GM18907 (cell line): ENCODE results near the gene CHERP.
"Not testable (repeated sequence)": the region's sequence is repeated elsewhere in the genome, so short reads cannot be mapped to it uniquely, and the experiment has no call there.

Experiments used
- ATAC-seq: cut with Tn5 transposase; IDR thresholded peaks from one replicate; pipeline ENCODE4 v1.9.1; 2021; ENCODE audit warnings: mild to moderate bottlenecking, moderate library complexity; ENCODE audit not compliant: unreplicated experiment

CHERP gene

DNA sequence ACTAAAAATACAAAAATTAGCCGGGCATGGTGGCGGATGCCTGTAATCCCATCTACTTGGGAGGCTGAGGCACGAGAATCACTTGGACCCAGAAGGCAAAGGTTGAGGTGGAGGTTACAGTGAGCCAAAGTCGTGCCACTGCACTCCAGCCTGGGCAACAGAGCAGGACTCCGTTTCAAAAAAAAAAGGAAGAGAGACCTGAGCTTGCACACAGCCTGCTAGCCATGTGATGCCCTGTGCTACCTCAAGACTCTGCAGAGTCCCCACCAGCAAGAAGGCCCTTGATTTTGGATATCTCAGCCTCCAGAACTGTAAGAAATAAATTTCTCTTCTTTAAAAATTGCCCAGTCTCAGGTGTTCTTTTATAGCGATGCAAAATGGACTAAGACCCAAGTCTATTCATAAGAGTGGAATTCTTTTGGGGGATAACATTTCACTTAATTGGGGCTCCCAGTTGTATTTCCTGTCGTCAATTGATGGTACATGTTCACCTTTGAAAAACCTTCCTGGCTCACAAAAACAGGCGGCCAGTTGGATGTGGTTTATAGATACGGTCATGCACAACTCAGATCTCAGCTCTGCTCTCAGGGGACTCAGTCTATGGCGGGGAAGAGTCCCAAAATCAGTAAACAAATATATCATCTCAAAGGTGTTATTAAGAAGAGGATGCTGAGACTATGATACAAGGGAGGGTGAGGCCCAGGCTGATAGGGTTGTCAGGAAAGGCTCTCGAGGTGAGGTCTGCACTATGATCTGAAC, 2.4 kb upstream of the CHERP start:
- ATAC-seq: no peak

DNA sequence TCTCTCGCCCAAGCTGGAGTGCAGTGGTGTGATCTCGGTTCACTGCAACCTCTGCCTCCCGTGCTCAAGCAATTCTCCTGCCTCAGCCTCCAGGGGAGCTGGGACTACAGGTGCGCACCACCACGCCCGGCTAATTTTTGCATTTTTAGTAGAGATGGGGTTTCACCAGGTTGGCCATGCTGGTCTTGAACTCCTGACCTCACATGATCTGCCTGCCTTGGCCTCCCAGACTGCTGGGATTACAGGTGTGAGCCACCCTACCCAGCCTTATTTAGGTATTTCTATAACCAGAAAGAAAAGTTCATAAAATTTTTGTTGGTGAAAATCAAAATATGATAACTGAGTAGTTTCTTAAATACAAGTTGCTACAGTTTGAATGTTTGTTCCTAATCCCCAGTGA, 1.5 kb upstream of the CHERP start:
- ATAC-seq: not testable (repeated sequence)

DNA sequence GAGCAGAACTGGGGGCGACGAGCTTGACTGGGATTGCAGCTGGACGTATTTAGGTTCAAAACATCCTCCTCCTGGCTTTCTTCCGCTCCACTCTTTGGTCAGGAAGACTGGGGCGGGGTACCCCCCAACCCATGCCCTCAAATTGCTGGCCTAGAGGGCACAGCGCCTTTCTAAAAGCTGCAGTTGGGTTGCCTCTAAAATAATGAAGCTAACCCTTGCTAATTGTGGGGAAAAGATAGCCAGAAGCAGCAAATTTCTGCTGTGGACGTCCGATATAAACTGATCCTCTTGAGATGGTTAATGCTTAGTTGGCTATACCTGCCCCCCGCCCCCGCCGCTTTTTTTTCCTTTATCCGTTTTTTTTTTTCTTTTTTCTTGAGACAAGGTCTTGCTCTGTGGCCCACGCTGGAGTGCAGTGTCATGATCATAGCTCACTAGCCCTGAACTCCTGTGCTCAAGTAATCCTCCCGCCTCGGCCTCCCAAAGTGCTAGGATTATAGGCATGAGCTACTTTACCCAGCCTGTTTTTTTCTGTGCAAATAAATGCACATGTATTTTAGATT, 754 bp upstream of the CHERP start:
- no peak for ATAC-seq

DNA sequence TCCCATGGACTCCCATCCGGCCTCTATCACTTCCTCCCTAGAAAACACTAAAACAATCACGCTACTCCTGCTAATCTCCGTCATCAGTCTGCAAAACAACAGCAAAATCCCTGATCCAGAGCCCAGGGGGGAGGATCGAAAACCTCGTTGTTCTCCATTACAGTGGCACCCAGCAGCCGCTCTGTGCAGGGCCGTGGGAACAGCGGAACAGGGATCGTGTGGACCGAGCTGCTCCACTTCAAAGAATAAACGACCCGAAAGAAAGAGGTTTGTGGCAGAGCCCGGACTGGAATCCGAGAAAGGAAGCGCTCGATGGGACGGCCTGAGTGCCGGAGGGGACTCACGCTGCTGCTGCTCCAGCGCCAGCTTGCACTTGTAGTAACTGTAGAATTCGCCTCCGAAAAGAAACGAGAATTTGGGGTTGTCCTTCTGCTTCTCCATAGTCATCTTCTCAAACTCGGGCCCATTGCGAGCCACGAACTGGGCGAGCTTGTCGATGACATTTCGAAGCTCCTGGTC, 652 bp downstream of the CHERP start:
- no peak for ATAC-seq

DNA sequence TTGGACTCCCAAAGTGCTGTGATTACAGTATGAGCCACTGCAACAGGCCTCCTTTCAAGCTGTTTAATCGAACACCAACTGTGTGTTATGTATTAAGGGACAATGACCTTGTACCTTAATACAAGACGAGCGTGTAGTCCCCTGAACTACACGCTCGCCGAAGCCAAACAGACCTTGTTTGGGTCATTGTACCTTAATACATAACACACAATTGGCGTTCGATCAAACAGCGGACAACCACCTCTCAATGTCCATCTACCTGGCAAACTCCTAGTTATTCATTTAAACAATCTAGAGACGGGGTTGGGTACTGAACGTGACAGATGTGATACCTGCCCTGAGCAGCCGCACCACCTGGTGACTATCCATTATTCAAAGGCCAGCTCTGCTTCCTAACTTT, 1.3 kb downstream of the CHERP start:
- no peak for ATAC-seq

DNA sequence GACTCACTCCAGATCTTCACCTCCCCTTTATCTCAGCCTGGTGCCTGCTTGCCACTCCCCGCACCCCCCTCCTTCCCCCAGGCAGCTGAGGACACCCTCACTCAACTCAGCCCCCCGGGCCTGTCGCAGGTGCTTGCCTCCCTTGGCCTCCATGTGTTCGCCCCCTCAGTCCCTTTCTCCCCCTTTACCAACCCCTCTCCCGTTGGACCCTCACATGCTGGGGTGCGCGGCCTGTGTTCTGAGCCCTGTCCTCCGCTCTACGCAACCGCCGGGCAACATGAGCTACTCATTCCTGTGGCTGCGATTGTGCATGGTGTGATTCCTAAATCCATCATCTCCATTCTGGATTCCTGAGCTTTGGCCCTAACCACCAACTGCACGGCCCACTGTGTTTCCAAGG, 5.1 kb downstream of the CHERP start:
- no peak for ATAC-seq

DNA sequence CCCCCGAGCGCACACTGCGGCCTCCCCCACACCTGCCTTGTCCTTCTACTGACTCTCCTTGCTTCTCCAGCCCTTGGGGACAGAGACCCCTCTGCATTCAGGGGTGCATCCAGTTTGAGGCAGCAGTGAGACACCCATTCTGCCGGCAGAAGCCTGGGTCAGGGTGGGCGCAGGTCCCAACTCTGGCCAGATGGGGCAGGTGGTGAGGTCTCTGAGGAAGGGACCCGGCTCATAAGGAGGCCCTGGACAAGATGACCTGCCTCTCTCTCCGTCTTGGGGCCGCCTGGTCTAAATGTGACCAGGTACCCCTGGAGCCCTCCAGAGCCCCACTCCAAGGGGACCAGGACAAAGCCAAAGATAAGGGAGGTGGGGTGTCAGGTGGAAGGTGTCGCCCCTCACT, 6.1 kb downstream of the CHERP start:
- no peak for ATAC-seq

DNA sequence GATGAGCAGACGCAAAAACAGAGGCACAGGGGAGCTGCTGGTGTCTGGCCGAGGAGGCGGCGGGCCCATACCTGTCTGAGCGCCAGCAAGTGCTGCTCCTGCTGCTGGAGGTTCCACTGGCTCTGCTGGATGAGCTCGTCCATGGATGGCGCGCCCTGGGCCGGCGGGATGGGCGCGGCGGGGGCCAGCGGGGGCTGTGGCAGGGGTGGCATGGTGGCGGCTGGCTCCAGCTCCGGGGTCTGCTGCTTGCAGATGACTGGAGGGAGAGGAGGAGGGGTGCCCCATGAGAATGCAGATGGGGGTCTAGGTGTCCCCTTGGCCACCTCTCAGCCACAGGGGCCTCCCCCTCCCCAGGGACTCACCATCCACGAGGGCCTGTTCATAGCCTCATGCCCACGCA, 6.9 kb downstream of the CHERP start:
- no peak for ATAC-seq

DNA sequence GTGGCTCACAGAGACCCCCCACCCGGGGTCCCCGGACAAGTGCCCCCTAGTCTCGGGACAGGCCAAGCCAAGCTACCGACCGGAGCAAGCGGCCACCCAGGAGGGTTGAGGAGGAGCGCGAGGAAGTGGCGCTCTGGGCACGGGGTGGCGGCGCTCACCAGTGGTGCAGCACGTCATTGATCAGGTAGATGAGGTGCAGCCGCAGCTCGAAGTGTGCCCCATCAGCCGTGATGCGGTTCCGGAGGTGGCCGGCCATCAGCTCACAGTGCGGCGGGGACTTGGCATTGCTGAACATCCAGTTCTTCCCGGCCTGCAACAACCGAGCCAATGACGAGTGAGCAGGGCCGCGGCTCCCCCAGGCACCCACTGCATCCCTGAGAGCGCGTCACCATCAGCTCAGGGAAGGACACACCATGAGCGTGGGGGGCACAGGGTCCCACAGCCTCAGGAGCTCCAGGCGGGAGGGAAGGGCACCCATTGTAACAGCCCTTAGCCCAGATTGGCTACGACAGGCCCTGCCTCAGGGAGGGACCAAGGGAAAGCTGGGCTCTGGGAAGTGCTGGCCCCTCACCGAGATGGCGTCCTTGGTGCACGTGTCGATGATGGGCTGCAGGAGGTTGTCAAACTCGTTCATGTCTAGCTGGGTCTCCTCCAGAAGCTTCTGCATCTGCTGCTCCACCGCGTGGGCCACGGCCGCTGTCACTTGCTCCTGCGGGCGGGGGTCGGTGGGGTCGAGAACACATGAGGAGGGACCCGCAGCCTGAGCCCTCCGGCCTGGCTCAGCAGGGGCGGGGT, 9.6 kb downstream of the CHERP start:
- ATAC-seq: no peak

DNA sequence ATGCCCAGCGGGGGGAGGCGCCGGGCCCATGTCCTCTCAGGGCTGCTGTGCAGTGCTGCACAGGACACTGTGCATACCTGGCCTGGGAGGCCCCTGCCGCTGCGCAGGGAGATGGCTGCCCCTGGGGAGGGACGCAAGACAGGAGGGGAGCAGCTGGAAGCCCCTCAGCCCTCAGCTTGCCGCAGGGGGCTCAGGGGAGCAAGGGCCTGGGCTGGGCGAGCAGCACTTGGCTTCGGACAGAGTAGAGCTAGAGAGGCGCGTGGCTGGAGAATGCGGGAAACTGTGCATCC, 10.9 kb downstream of the CHERP start:
- no peak for ATAC-seq

DNA sequence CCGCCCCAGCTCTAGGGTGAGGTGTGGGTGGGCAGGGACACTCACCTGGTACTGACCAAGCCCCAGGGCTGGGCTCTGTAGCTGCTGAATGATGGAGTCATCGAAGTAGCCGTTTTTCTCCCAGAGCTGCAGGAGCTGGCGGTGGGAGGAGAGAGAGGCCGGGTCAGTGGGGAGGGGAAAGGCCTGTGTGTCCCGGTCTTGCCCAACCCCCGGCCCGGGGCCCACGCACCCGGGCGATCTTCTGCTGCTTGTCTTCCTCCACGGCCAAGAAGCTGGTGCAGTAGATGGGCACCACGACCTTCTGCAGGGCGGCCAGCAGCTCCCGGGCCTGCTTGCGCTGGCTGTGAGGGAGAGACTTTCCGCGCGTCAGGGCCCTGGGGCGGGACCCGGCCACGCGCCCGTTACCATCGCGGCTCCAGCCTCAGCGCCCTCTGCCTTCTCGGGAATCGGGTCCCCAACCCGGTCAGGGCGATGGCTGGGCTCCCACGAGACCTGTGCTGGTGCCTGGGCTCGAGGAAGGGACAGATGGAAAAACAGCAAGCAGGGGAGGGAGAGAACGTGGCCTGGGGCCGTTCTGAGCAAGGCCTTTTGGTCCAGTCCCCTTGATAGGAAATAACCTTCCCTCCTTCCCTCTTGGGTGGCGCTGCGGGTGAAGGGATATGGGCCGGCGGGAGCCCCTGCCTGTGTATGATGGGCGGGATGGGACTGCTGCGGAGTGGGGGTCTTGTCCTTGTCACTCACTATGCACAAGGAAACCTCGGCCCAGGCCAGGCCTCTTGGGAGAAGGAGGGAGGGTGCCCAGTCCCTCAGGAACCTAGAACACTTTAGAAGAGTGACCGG, 11.5 kb downstream of the CHERP start:
- ATAC-seq: no peak

DNA sequence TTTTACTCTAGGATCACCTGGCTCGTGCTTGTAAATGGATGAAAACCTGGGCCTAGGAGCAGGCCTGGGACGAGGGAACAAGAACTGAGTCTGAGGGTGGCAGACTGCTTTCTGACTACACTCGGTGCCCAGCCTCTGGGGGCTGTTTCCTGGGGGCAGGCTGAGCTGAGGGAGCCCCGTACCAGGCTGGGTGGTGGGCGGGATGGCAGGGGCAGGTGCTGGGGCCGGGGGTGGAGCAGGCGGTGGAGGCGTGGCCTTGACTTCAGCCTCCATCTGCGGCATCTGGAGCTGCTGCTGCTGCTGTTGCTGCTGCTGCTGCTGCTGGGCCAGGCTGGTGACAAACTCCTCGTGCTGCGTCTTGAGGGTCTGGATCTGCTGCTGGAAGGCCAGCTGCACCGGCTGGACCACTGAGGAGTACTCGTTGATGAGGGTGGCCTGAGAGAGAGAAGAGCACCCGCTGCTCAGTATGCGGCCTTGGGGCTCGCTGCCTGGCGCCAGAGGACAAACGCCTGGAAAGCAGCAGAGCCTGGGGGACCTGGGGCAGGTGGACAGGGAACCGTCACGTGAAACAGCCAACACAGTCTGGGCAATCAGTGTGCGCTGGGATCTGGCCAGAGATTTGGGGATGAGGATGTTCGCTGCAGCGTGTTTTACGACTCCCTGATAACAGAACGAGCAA, 12.6 kb downstream of the CHERP start:
- no peak for ATAC-seq

DNA sequence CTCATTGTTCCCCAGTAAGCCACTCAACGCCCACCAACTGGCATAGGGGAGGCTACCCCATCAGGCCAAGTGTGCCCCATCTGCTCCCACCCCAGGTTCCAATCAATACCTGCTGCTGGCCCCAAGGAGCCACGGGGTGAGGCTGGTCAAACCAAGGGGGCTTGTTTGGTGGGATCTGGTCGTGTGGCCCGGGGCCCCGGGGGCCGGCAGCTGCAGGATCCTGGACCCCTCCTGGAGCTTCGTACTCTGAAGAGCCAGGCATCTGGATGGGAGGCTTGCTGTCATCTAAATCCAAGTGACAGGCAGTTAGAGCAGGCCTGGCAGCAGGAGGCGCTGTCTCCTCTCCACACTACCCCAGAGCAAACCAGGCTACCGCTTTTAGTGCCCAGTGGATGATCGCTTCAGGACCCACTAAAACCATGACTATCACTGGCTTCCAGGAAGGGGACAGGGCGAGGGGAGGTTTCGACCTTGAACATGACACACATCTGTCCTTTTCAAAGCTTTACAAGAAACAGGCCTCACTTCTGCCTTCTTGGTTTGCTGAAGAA, 14.2 kb downstream of the CHERP start:
- ATAC-seq: no peak

DNA sequence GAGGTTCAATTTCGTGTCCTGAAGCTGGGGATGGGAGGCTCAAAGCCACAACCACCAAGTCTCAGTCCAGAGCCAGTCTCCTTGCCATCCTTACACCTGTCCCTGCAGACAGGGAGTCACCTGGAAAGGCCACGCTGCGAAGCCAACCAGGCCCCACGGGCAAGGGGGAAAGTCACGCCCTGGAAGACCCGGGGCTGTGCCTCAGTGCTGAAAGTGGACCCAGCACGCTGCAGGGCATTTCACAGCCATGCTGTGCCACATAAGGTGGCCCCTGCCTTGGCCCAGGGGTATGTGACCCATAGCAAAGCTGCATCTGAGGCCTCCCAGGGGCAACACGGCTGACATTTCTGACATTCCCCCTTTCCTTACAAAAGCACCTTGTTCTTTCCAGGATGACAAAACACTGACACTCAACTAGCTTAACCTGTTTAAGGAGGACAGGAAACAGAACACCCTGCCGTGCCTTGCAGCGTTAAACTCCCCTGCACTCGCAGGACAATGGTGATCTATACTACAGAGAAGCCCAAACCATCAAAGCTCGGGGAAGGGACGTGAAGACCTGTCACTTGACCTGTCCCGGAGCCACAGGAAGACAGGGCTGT, 14.8 kb downstream of the CHERP start:
- ATAC-seq: no peak

DNA sequence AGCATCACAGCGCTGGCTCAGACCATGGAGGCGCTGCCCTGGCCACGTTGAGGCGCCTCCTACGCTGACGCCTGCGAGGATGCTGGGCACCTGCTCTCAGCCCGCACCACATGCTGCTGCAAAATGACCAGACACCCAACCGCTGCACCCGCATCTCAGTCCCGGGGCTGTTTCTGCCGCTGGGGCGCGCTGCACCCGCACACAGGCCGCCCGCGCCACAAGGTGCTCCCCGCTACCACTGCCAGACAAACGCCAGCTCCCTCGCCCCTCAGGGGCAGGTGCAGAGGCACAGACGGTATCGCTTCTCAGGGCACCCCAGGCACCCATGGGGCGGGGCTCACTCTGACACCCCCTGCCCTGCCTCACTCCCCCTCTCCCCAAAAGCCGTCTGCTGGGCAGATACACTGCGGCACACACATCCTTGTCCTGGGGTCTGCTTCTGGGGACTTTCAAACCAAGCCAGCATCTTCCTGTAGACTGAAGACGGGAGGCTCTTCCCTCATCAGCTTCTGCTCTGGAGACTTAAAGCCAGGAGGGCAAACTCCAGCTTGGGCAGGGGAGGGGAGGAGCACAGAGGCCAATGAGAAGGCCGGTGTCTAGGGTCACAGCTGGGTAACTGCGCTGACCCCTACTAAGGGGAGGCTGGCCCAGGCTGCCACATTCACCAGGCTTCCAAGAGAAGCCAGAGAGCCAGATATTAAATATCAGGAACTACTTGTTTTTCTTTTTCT, 16.3 kb downstream of the CHERP start:
- no peak for ATAC-seq

DNA sequence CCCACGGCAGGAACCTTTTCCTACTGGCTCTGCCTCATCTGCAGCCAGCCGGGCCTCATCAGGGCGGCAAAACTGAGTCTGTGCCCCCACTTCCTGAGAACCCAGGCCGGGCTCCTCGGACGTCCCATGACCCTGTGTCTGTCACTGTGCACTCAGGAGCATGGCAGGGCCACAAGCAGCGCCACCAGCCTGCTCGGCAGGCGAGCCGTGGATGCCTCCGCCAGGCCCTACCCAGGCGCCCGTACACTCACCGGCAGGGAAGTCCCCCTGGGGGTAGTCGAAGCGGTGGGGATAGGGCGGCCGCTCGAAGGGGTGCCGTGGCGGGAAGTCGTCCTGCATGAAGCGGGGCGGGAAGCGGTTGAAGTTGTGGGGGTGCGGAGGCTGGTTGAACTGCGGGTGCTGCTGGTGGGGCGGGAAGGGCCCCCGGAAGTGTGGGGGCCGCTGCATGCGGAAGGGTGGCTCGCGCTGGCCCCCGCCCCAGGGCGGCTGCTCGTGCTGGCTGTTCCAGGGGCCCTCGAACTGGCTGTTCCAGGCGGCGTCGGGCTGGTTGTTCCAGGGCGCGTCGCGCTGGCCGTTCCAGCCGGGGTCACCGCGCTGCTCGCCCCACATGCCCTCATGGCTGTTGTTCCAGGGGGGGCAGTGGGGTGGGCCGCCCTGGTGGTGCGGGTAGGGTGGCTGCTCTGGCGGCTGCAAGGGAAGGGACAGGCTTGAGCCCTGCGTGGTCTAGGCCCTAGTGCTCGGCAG, 17.1 kb downstream of the CHERP start:
- ATAC-seq: no peak

DNA sequence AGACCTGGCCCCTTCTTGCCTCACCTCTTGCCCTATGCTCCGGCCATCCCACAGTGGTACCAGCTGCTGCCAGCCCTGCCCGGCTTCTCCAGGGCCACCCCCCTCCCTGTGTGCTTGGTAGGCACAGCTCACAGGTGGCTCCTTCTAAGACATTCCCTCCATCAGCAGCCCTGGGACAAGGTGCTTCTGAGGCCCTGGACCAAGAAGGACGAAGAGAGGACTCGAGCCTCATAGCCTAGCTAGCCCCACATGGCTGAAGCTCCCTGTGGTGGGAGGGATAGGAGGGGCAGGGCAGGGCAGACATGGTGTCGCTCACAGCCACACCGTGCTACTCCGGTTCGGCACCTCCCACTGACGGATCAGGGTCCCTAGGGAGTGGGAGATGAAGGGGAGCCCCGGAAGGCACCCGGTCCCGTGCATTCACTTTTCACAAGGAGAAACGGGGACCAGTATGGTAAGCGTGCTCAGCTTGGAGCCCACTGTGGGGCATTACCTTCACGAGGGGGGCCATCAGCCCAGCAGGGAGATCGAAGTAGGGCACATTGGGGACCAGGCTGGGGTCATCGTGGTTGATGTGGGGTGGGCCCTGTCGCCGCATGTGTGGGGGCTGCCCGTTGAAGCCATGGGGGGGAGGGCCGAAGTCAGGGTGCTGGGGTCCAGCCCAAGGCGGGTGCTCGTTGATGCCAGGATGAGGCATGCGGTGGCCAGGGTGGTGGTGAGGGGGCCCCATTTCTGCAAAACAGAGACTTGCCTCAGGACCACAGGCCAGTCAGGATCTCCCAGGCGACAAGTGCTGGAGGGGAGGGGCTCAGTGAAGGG, 19.5 kb downstream of the CHERP start:
- no peak for ATAC-seq
